Endothelial cell of umbilical vein (primary cell): ENCODE results near the gene PRPS1.

Experiments used
- CTCF ChIP-seq, 2 donors: IDR thresholded peaks; 1 replicate in 1 of 2; 2 replicates in 1 of 2; pipeline ENCODE4 v1.5.1; 2011; ENCODE audit warnings: low read length in 2 of 2, mild to moderate bottlenecking in 2 of 2, moderate library complexity in 2 of 2, control low read depth in 1 of 2, inconsistent platforms in 1 of 2, low read depth in 1 of 2; ENCODE audit not compliant: insufficient read depth in 1 of 2; ENCODE audit errors: extremely low read depth in 1 of 2
- EZH2 ChIP-seq: IDR thresholded peaks from 2 replicates; pipeline ENCODE4 v1.6.1; 2012; ENCODE audit warnings: borderline replicate concordance, low read depth, mild to moderate bottlenecking, moderate library complexity, low read length, inconsistent platforms; ENCODE audit not compliant: severe bottlenecking
- FOS ChIP-seq: IDR thresholded peaks from 2 replicates; pipeline ENCODE4 v1.6.1; 2011; ENCODE audit warnings: mild to moderate bottlenecking, low read length, moderate library complexity, borderline replicate concordance; ENCODE audit not compliant: insufficient read depth
- MAX ChIP-seq: IDR thresholded peaks from 2 replicates; pipeline ENCODE4 v1.6.1; 2011; ENCODE audit not compliant: insufficient read depth, insufficient read length
- MYC ChIP-seq: IDR thresholded peaks from one replicate; pipeline ENCODE4 v1.6.1; 2011; ENCODE audit warnings: mild to moderate bottlenecking, low read depth, low read length
- POLR2A ChIP-seq: IDR thresholded peaks from 2 replicates; pipeline ENCODE4 v1.6.1; 2012; ENCODE audit warnings: low read depth, mild to moderate bottlenecking, control low read depth, low read length
- POLR2AphosphoS5 ChIP-seq: IDR thresholded peaks from 2 replicates; pipeline ENCODE4 v1.6.1; 2012; ENCODE audit warnings: low read depth, mild to moderate bottlenecking, control low read depth, low read length, moderate library complexity; ENCODE audit not compliant: insufficient read depth

GRCh38 chrX:107646735-107647134 lies 18.4 kb downstream of the PRPS1 start:
- no peak for TF ChIP-seq CTCF (IDR thresholded peaks at IDR 0.05; ENCODE audit: extremely low read depth in 1 of 2, insufficient read depth in 1 of 2, low read depth in 1 of 2, low read length in 2 of 2)
- TF ChIP-seq EZH2 = no peak
- TF ChIP-seq POLR2AphosphoS5 = no peak
- no peak for TF ChIP-seq FOS
- TF ChIP-seq POLR2A = no peak
- no peak for TF ChIP-seq MAX
- TF ChIP-seq MYC = no peak
